HFFc6 (cell line): Measurements from ENCODE around the gene ACOT12. TPM values are rescaled to one million over a fixed set of nuclear protein-coding genes. Genes with fewer than 3 reads are reported as not detected.
A peak's percentile ranks its signal among the peaks of the same experiment; 100 is the strongest.

Experiments
- DNase-seq: peaks from one replicate; pipeline ENCODE4 v3.0.0-alpha.2; 2018
- H3K27ac Mint-ChIP-seq: 2 replicates; pipeline ENCODE4 v1.8.0; 2020; ENCODE audit warnings: mild to moderate bottlenecking, mixed read lengths
- H3K27me3 Mint-ChIP-seq: 2 replicates; pipeline ENCODE4 v1.8.0; 2021; ENCODE audit warnings: mild to moderate bottlenecking, moderate library complexity, mixed read lengths; ENCODE audit not compliant: insufficient read depth
- H3K36me3 Mint-ChIP-seq: 2 replicates; pipeline ENCODE4 v1.8.0; 2021; ENCODE audit warnings: low read depth, mixed read lengths
- H3K4me1 Mint-ChIP-seq: 2 replicates; pipeline ENCODE4 v1.8.0; 2020; ENCODE audit warnings: low read depth, mixed read lengths
- H3K4me3 Mint-ChIP-seq: 2 replicates; pipeline ENCODE4 v1.8.0; 2020; ENCODE audit warnings: mild to moderate bottlenecking, moderate library complexity, mixed read lengths
- H3K9me3 Mint-ChIP-seq: 2 replicates; pipeline ENCODE4 v1.8.0; 2020; ENCODE audit warnings: mild to moderate bottlenecking, mixed read lengths
- CTCF ChIP-seq: fragments of 200-600 bp; sonication (generic); IDR thresholded peaks from 2 replicates; pipeline ENCODE4 v1.5.0; 2021; ENCODE audit warnings: antibody characterized with exemption, mild to moderate bottlenecking
- total RNA-seq, 6 experiments: library from RNA; stranded (reverse); fragmentation: NEBNext Ultra II Directional; extraction: Animal tissue kit (Norgen Biotek cat#: 25700); gene quantifications; 2 replicates in 1 of 6; 3 replicates in 5 of 6; pipeline ENCODE4 v1.2.3, GENCODE V29; 2021

ACOT12 gene
- total RNA-seq, 6 experiments from 2014 or later: not detected

GRCh38 chr5:81428446-81428845 lies 34.5 kb upstream of the ACOT12 start:
- Mint-ChIP-seq H3K4me1 (peaks cover 45% of the 10 kb centered on the region), H3K4me3 (no peak overlapping the region; the same call in 1 of the 2 replicates), H3K27ac (peak overlapping the region; percentile 0; the same call in 1 of the 2 replicates), H3K36me3 (no peaks in the 10 kb centered on the region), H3K9me3 (no peaks in the 10 kb centered on the region), H3K27me3 (no peaks in the 10 kb centered on the region)
- TF ChIP-seq CTCF: no peak
- DNase-seq: no peak

DNA sequence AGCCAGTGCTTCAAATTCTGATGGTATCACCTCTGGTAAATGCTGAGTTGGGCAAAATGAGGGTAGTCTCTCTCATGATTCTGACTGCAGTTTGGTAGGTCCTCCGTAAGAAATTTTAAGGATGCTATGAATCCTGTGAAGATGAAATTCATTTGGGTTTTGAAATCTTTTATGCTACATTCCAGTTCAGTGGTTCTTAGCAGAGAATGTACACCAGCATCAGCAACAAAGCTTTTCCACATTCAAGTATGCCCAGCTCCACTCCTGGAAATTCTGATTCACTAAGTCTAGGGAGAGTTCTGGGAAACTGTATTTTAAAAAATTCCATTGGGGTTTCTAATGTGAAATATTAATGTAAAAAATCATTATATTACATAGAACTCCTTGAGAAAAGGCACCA lies 33.6 kb upstream of the ACOT12 start:
- TF ChIP-seq CTCF: no peak
- H3K27ac Mint-ChIP-seq: no peak overlapping the region
- H3K4me1 Mint-ChIP-seq: peaks cover 53% of the 10 kb centered on the region
- H3K9me3 Mint-ChIP-seq: no peaks in the 10 kb centered on the region
- H3K4me3 Mint-ChIP-seq: no peak overlapping the region
- DNase-seq: no peak
- H3K27me3 Mint-ChIP-seq: no peaks in the 10 kb centered on the region
- H3K36me3 Mint-ChIP-seq: no peaks in the 10 kb centered on the region

- H3K27me3 Mint-ChIP-seq: peaks cover 3% of the 10 kb centered on the region; the same call in 1 of the 2 replicates
- no peak for DNase-seq
- peaks cover 63% of the 10 kb centered on the region for H3K4me1 Mint-ChIP-seq
- no peak overlapping the region for H3K4me3 Mint-ChIP-seq
- H3K36me3 Mint-ChIP-seq: no peaks in the 10 kb centered on the region
- no peaks in the 10 kb centered on the region for H3K9me3 Mint-ChIP-seq
- no peak for TF ChIP-seq CTCF
- no peak overlapping the region for H3K27ac Mint-ChIP-seq
Observed at GRCh38 chr5:81426359-81427030, 32.6 kb upstream of the ACOT12 start.

GRCh38 chr5:81425569-81425968 lies 31.6 kb upstream of the ACOT12 start:
- peaks cover 73% of the 10 kb centered on the region for H3K4me1 Mint-ChIP-seq
- H3K36me3 Mint-ChIP-seq: no peaks in the 10 kb centered on the region
- H3K9me3 Mint-ChIP-seq: no peaks in the 10 kb centered on the region
- peak; percentile 47 for DNase-seq
- no peak overlapping the region for H3K4me3 Mint-ChIP-seq
- peak overlapping the region; percentile 36 for H3K27ac Mint-ChIP-seq
- TF ChIP-seq CTCF: peak; percentile 91
- H3K27me3 Mint-ChIP-seq: peaks cover 3% of the 10 kb centered on the region; the same call in 1 of the 2 replicates

DNA sequence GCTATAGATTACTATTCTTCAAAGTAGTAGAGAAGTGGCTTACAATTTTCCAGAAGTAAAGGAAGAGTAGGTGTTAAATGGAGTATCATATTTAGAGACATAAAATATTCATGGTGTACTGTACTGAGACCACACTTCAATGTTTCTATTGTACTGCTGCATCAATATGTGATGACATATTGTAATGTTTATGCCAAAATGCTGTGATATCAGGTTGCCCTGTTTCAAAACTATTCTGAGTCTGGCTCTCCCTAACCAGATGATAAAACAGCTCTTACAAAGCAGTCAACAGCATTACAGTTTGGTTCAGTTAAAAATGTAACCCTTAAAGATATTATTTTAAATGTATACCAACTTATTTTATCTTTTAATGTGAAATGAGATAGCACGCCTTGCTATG lies 30.8 kb upstream of the ACOT12 start:
- DNase-seq: no peak
- Mint-ChIP-seq H3K9me3 (no peaks in the 10 kb centered on the region), H3K27me3 (peaks cover 3% of the 10 kb centered on the region; the same call in 1 of the 2 replicates), H3K27ac (no peak overlapping the region), H3K4me1 (peaks cover 80% of the 10 kb centered on the region), H3K4me3 (no peak overlapping the region), H3K36me3 (no peaks in the 10 kb centered on the region)
- no peak for TF ChIP-seq CTCF
